ENCODE results near the gene MICU1.

DNA sequence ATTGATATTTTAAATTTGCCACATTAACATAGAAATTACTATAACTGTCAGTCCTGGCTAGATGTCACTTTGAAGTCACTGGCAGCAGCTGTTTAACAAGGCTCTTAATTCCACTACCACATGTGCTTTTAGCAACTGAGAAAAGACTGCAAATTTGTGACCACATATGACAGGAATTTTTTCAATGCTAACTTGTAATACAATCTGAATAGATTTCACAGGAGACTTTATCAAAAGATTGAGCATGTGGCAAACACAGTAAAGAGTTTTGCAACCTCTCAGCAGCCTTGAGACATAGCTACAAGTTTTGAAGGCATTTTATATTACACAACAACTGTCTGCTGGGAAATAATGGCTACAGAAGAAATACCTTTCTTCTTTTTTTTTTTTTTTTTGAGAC lies 73.0 kb downstream of the MICU1 start:
- no peak for TF ChIP-seq POLR2A (IDR thresholded peaks at IDR 0.05)
- TF ChIP-seq, protein P1, sequence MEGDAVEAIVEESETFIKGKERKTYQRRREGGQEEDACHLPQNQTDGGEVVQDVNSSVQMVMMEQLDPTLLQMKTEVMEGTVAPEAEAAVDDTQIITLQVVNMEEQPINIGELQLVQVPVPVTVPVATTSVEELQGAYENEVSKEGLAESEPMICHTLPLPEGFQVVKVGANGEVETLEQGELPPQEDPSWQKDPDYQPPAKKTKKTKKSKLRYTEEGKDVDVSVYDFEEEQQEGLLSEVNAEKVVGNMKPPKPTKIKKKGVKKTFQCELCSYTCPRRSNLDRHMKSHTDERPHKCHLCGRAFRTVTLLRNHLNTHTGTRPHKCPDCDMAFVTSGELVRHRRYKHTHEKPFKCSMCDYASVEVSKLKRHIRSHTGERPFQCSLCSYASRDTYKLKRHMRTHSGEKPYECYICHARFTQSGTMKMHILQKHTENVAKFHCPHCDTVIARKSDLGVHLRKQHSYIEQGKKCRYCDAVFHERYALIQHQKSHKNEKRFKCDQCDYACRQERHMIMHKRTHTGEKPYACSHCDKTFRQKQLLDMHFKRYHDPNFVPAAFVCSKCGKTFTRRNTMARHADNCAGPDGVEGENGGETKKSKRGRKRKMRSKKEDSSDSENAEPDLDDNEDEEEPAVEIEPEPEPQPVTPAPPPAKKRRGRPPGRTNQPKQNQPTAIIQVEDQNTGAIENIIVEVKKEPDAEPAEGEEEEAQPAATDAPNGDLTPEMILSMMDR (IDR thresholded peaks at IDR 0.05): no peak
